Natural killer cell treated with Interleukin-12 subunit alpha and Interleukin-12 subunit beta and Interleukin-15 and Interleukin-18, amount 100 ng/mL, for 72 hours (primary cell): Measurements from ENCODE around the gene NFATC2IP. TPM values are rescaled to one million over a fixed set of nuclear protein-coding genes. Genes with fewer than 3 reads are reported as not detected.

Source experiments
- ATAC-seq, 2 donors: fragments of 150-1000 bp; cut with Tn5 transposase in 1 of 2; sonication (Bioruptor Pico), chemical (Tn5 transposase) in 1 of 2; 2 replicates each; pipeline ENCODE4 v1.10.0; 2021
- DNase-seq: peaks from one replicate; pipeline ENCODE4 v3.0.0; 2022; ENCODE audit warnings: low spot score
- H3K27ac Mint-ChIP-seq, 2 donors: 1 replicate in 1 of 2; 2 replicates in 1 of 2; pipeline ENCODE4 v1.8.0; 2022; ENCODE audit warnings: mixed read lengths in 2 of 2, mild to moderate bottlenecking in 1 of 2, moderate library complexity in 1 of 2
- H3K27me3 Mint-ChIP-seq, 2 donors: 1 replicate in 1 of 2; 2 replicates in 1 of 2; pipeline ENCODE4 v1.8.0; 2022; ENCODE audit warnings: mixed read lengths in 2 of 2
- H3K36me3 Mint-ChIP-seq: one replicate; pipeline ENCODE4 v1.8.0; 2022; ENCODE audit warnings: mixed read lengths
- H3K4me1 Mint-ChIP-seq, 2 donors: 1 replicate in 1 of 2; 2 replicates in 1 of 2; pipeline ENCODE4 v1.8.0; 2022; ENCODE audit warnings: low read depth in 2 of 2, mixed read lengths in 2 of 2, mild to moderate bottlenecking in 1 of 2
- H3K4me3 Mint-ChIP-seq: one replicate; pipeline ENCODE4 v1.8.0; 2022; ENCODE audit warnings: mixed read lengths
- H3K9me3 Mint-ChIP-seq: 2 replicates; pipeline ENCODE4 v1.8.0; 2022; ENCODE audit warnings: mixed read lengths
- total RNA-seq, 2 donors: library from RNA; stranded (reverse); gene quantifications; one replicate each; pipeline ENCODE4 v1.2.3, GENCODE V29; 2022

Gene NFATC2IP
- total RNA-seq, 2 donors from 2014 or later: 95.4 to 153 TPM

DNA sequence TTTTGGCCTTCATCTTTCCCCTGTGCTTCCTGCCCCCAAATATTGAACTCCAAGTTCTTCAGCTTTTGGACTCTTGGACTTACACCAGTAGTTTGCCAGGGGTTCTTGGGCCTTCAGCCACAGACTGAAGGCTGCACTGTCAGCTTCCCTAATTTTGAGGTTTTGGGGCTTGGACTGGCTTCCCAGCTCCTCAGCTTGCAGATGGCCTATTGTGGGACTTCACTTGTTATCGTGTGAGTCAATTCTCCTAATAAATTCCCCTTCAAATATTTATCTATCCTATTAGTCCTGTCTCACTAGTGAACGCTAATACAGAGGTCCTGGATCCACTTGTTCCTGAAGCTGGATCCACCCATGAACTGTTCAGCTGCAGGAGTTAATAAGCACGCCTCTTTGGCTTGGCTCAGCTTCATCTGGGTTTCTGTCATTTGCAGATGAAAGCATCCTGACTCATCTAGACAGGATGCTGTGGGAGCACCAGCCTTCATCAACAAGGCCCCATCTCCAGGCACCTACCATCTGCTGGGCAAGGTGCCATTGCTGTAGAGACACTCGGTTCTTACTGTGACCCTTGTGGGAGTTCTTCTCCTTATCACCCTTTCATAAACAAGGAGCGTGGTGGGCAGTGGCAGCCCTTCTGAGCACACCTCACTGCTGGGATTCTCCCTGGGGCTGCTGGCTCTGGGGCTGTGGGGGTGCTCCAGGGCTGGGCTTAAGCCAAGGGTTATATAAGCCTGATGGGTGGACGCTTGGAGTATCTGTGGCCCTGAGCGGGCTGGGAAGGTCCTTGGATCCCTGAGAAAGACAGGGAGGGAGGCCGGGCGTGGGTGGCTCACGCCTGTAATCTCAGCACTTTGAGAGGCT is 57.2 kb downstream of the NFATC2IP start:
- DNase-seq: no peak
- ATAC-seq: peak; percentile 46 to 93
- no peaks in the 10 kb centered on the region for H3K9me3 Mint-ChIP-seq
- H3K4me3 Mint-ChIP-seq: peak overlapping the region; percentile 37
- no peaks in the 10 kb centered on the region for H3K36me3 Mint-ChIP-seq
- H3K27me3 Mint-ChIP-seq: peaks cover 0 to 4% of the 10 kb centered on the region in 2 donors
- peaks cover 19 to 30% of the 10 kb centered on the region in 2 donors for H3K4me1 Mint-ChIP-seq
- H3K27ac Mint-ChIP-seq: peak overlapping the region; percentile 62 to 76

- Mint-ChIP-seq H3K36me3 (no peaks in the 10 kb centered on the region), H3K9me3 (no peaks in the 10 kb centered on the region), H3K27ac (peak overlapping the region; percentile 44 to 62), H3K4me1 (peaks cover 28 to 35% of the 10 kb centered on the region in 2 donors), H3K4me3 (peak overlapping the region; percentile 60), H3K27me3 (peaks cover 0 to 4% of the 10 kb centered on the region in 2 donors)
- no peak for DNase-seq
- peak in 1 of 2 donors; percentile 39 for ATAC-seq
Observed at GRCh38 chr16:29009050-29009837, 58.5 kb downstream of the NFATC2IP start.

GRCh38 chr16:29009838-29010166 is 59.1 kb downstream of the NFATC2IP start:
- no peak overlapping the region for H3K4me3 Mint-ChIP-seq
- ATAC-seq (no peak), DNase-seq (no peak)
- H3K36me3 Mint-ChIP-seq: no peaks in the 10 kb centered on the region
- H3K4me1 Mint-ChIP-seq: peaks cover 33 to 36% of the 10 kb centered on the region in 2 donors
- H3K27ac Mint-ChIP-seq: peak overlapping the region in 1 of 2 donors; percentile 62
- H3K27me3 Mint-ChIP-seq: peaks cover 0 to 4% of the 10 kb centered on the region in 2 donors
- H3K9me3 Mint-ChIP-seq: no peaks in the 10 kb centered on the region

DNA sequence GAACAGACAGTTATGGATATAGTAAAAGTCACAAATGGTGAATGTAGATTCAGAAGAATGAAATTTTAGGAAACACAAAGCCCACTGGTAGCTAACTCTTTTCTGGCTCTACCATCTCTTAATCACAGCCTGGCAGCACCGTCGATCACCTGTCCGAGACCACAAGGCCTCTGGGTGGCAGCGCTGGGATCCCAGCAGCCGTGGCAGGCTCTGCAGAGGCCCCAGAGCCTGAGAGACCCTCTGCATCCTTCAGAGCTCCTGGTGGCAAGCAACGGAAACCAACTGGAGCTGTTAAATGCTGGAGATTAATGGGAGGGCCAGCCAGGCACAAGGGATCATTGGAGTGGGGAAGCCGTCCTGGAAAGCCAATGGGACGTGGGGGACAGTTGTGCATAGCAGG is 60.4 kb downstream of the NFATC2IP start:
- Mint-ChIP-seq H3K27ac (no peak overlapping the region), H3K9me3 (no peaks in the 10 kb centered on the region), H3K27me3 (peaks cover 0 to 4% of the 10 kb centered on the region in 2 donors), H3K4me3 (no peak overlapping the region), H3K36me3 (no peaks in the 10 kb centered on the region), H3K4me1 (peaks cover 33 to 34% of the 10 kb centered on the region in 2 donors)
- DNase-seq (no peak), ATAC-seq (no peak)

DNA sequence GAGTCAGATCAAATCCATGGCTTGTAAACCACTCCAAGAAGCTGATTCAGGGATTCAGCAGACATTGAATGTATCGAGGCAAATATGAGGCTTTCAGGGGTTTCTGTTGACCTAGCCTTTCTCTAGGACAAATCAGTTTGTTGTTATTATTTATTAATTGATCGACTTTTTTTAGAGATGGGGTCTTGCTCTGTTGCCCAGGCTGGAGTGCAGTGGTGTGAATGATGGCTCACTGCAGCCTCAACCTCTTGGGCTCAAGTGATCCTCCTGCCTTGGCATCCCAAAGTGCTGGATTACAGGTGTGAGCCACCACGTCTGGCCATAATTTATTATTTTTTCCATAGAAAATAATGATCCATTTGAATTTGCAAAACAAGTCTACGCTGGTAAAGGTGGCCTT is 61.1 kb downstream of the NFATC2IP start:
- peaks cover 33 to 34% of the 10 kb centered on the region in 2 donors for H3K4me1 Mint-ChIP-seq
- ATAC-seq (no peak), DNase-seq (no peak)
- H3K27ac Mint-ChIP-seq: peak overlapping the region in 1 of 2 donors; percentile 76
- H3K4me3 Mint-ChIP-seq: no peak overlapping the region
- peaks cover 0 to 4% of the 10 kb centered on the region in 2 donors for H3K27me3 Mint-ChIP-seq
- H3K36me3 Mint-ChIP-seq: no peaks in the 10 kb centered on the region
- no peaks in the 10 kb centered on the region for H3K9me3 Mint-ChIP-seq

GRCh38 chr16:29012913-29013553 is 62.3 kb downstream of the NFATC2IP start:
- Mint-ChIP-seq H3K9me3 (no peaks in the 10 kb centered on the region), H3K36me3 (no peaks in the 10 kb centered on the region), H3K4me3 (peak overlapping the region; percentile 50), H3K27ac (peak overlapping the region; percentile 76 to 83), H3K27me3 (peaks cover 0 to 4% of the 10 kb centered on the region in 2 donors), H3K4me1 (peaks cover 29 to 30% of the 10 kb centered on the region in 2 donors)
- peak; percentile 69 to 88 for ATAC-seq
- DNase-seq: no peak

- Mint-ChIP-seq H3K4me3 (peak overlapping the region; percentile 2), H3K4me1 (peaks cover 20 to 23% of the 10 kb centered on the region in 2 donors), H3K27ac (peak overlapping the region; percentile 2 to 83), H3K27me3 (no peaks in the 10 kb centered on the region), H3K9me3 (no peaks in the 10 kb centered on the region), H3K36me3 (no peaks in the 10 kb centered on the region)
- no peak for DNase-seq
- ATAC-seq: no peak
Observed at GRCh38 chr16:29014561-29015069, 63.9 kb downstream of the NFATC2IP start.

Other genes starting within 250 kb of the NFATC2IP start
- gene EIF3C, start 239.5 kb upstream of the NFATC2IP start, total RNA-seq: 100 to 1,000 TPM; 475 to 520 TPM
- gene NPIPB9, start 199.2 kb upstream of the NFATC2IP start, total RNA-seq: 1 to 10 TPM; 4.9 to 7.8 TPM
- gene ATXN2L, start 127.9 kb upstream of the NFATC2IP start, total RNA-seq: 100 to 1,000 TPM; 263 to 336 TPM
- 100 to 1,000 TPM; 183 to 358 TPM for gene TUFM, start 104.6 kb upstream of the NFATC2IP start, total RNA-seq
- gene SH2B1, start 87.1 kb upstream of the NFATC2IP start, total RNA-seq: 10 to 100 TPM; 41.6 to 82.8 TPM
- 1 to 10 TPM; 1.4 to 5.0 TPM for gene ATP2A1, start 72.4 kb upstream of the NFATC2IP start, total RNA-seq
- gene RABEP2, start 25.7 kb upstream of the NFATC2IP start, total RNA-seq: 10 to 100 TPM; 38.4 to 42.5 TPM
- 1 to 10 TPM in 1 of 2 donors, not detected in 1; 1.7 TPM for gene CD19, start 19.0 kb upstream of the NFATC2IP start, total RNA-seq
- gene SPNS1, start 23.8 kb downstream of the NFATC2IP start, total RNA-seq: 10 to 100 TPM; 30.1 to 41.3 TPM
- 100 to 1,000 TPM in 1 of 2 donors, 10 to 100 TPM in 1; 56.3 to 108 TPM for gene LAT, start 34.1 kb downstream of the NFATC2IP start, total RNA-seq